Ishikawa (cell line): ENCODE data around the gene ALDH1B1.

Experiments used
- CEBPB ChIP-seq: IDR thresholded peaks from 2 replicates; pipeline ENCODE4 v1.6.1; 2012
- EGR1 ChIP-seq: IDR thresholded peaks from 2 replicates; pipeline ENCODE4 v1.6.1; 2012
- EP300 ChIP-seq: IDR thresholded peaks from 2 replicates; pipeline ENCODE4 v1.6.1; 2012; ENCODE audit warnings: borderline replicate concordance
- FOXM1 ChIP-seq: IDR thresholded peaks from 2 replicates; pipeline ENCODE4 v1.6.1; 2012; ENCODE audit warnings: low read depth, borderline replicate concordance
- NFIC ChIP-seq: IDR thresholded peaks from 2 replicates; pipeline ENCODE4 v1.6.1; 2012
- RAD21 ChIP-seq: IDR thresholded peaks from 2 replicates; pipeline ENCODE4 v1.6.1; 2012; ENCODE audit warnings: low read depth
- TAF1 ChIP-seq: IDR thresholded peaks from 2 replicates; pipeline ENCODE4 v1.6.1; 2012; ENCODE audit warnings: low read depth, mild to moderate bottlenecking
- TCF12 ChIP-seq: IDR thresholded peaks from 2 replicates; pipeline ENCODE4 v1.6.1; 2012; ENCODE audit warnings: low read depth
- YY1 ChIP-seq: IDR thresholded peaks from 2 replicates; pipeline ENCODE4 v1.6.1; 2012; ENCODE audit warnings: low read depth
- TF ChIP-seq, protein P1 (sequence below): IDR thresholded peaks from 2 replicates; pipeline ENCODE4 v1.6.1; 2012
- TF ChIP-seq, protein P2 (sequence below): IDR thresholded peaks from 2 replicates; pipeline ENCODE4 v1.6.1; 2012; ENCODE audit warnings: low read depth, mild to moderate bottlenecking
- TF ChIP-seq, protein P3 (sequence below): IDR thresholded peaks from 2 replicates; pipeline ENCODE4 v1.6.1; 2012

DNA sequence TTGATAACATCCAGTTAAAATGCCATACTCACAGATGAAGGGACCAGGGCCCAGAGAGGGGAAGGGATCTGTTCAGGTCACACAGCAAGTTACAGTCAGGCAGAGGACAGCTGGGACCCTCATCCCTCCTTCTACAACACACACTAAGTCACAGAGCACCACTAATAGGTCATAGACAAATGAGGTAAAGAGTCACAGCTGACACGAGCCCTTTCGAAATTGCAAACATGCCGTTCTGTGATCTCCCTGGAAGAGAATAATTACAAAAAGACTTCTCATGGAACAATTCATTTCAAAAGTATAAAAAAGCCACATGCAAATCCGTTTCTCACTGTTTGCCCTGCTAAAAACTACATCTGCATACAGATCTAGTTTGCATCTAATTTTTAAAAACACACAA, 16.2 kb downstream of the ALDH1B1 start:
- TF ChIP-seq CEBPB (no peak), YY1 (no peak), NFIC (no peak), EP300 (no peak), TAF1 (no peak), EGR1 (no peak), FOXM1 (no peak), TCF12 (no peak), RAD21 (no peak)
- TF ChIP-seq, protein P1, sequence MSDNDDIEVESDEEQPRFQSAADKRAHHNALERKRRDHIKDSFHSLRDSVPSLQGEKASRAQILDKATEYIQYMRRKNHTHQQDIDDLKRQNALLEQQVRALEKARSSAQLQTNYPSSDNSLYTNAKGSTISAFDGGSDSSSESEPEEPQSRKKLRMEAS: no peak
- TF ChIP-seq, protein P2, sequence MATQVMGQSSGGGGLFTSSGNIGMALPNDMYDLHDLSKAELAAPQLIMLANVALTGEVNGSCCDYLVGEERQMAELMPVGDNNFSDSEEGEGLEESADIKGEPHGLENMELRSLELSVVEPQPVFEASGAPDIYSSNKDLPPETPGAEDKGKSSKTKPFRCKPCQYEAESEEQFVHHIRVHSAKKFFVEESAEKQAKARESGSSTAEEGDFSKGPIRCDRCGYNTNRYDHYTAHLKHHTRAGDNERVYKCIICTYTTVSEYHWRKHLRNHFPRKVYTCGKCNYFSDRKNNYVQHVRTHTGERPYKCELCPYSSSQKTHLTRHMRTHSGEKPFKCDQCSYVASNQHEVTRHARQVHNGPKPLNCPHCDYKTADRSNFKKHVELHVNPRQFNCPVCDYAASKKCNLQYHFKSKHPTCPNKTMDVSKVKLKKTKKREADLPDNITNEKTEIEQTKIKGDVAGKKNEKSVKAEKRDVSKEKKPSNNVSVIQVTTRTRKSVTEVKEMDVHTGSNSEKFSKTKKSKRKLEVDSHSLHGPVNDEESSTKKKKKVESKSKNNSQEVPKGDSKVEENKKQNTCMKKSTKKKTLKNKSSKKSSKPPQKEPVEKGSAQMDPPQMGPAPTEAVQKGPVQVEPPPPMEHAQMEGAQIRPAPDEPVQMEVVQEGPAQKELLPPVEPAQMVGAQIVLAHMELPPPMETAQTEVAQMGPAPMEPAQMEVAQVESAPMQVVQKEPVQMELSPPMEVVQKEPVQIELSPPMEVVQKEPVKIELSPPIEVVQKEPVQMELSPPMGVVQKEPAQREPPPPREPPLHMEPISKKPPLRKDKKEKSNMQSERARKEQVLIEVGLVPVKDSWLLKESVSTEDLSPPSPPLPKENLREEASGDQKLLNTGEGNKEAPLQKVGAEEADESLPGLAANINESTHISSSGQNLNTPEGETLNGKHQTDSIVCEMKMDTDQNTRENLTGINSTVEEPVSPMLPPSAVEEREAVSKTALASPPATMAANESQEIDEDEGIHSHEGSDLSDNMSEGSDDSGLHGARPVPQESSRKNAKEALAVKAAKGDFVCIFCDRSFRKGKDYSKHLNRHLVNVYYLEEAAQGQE: no peak
- TF ChIP-seq, protein P3, sequence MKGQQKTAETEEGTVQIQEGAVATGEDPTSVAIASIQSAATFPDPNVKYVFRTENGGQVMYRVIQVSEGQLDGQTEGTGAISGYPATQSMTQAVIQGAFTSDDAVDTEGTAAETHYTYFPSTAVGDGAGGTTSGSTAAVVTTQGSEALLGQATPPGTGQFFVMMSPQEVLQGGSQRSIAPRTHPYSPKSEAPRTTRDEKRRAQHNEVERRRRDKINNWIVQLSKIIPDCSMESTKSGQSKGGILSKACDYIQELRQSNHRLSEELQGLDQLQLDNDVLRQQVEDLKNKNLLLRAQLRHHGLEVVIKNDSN: no peak
